Measurements from ENCODE around the gene RETREG1.

RETREG1 gene

DNA sequence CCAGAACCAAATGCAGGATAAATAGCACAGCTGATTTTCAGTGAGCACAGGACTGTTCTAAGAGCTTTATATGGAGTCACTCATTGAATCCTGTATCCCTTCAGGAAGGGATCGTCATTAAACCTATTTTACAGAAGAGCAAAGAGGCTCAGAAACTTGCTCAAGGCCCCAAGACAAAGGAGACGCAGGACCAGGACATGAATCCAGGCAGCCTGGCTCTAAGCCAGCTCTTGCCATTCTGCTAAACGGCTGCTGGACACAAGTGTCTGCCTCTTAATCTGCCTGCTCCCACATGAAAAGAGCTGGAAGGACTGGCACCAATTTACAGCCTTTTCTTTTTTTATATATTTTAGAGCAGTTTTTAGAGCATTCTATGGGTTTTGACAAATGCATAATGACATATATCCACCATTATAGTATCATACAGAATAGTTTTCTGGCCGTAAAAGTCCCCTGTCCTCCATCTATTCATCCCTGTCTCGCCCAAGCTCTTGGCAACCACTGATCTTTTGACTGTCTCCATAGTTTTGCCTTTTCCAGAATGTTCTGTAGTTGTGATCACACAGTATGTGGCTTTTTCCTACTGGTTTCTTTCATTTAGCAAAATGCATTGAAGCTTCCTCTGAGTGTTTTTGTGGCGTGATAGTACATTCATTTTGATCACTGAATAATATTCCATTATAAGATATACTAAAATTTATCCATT, 37.5 kb downstream of the RETREG1 start:
- peak; percentile 47 for DNase-seq

DNA sequence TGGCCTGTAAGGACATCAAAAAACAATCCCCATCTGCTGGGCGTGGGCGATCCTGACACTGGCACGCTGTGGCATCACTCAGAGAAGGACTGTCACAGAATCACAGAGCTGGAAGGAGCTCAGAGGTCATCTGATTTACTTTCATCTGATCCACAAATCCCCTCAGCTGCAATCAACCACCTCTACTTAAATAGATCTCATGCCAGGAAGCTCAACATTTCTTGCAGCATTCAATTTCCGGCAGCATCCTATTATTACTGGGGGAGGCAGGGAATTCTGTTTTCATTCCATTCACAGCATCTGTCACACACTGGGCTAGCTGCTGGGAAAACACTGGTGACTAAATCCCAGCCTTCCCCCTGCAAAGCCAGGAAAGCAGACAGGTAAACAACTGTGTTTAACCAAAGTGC, 38.3 kb downstream of the RETREG1 start:
- peak; percentile 35 for DNase-seq

DNA sequence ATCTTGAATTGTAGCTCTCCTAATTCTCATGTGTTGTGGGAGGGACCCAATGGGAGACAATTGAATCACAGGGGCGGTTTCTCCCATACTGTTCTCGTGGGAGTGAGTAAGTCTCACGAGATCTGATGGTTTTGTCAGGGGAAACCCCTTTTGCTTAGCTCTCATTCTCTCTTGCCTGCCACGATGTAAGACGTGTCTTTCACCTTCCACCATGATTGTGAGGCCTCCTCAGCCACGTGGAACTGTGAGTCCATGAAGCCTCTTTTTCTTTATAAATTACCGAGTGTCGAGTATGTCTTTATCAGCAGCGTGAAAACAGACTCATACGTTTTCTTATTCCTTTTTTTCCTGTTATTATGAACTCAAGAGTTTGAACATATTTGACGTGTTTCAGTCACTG, 39.1 kb downstream of the RETREG1 start:
- DNase-seq, result no peak

DNA sequence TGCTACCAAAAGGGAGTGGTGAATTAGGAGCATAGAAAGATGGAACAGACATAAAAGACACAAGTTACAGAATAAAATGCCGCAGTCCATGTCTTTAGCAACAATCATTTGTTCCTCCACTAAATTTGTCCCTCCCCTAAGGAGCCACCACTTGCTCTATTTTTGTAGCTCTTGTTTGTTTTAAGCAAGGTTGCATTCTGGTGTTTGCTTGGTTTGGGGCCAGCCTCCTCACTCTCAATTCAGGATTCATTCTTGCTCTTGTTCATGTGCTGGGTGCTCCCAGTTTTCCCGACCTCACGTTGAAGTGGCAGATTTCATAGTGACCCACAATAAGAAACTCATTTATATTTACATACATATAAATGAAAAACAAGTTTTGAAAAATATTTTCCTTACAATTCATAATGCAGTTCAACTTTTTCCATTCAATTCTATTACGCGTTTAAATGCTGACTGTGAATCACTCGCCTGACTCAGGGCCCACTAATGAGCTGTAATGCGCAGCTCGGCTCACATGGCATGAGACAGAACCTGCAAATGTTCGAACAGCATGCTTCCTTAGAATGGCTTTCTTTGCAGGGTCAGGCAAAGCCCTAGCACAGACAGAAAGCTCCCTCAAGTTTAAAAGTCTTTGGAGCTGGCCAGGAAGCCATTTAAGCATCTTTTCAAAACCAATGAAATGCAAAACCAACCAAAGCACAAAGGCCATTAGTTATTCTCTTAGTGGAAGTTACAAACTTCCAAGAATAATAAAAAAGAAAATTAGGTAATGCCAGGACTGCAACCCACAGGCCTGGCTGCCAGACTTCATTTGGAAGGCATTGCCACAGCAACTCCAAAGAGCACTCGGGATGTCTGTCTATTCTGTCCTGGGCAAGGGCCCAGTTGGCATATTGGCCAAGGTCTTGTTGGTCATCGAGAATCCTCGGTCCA, 41.7 kb downstream of the RETREG1 start:
- DNase-seq, result no peak

GRCh38 chr5:16573401-16573800, 43.4 kb downstream of the RETREG1 start:
- no peak for DNase-seq

- DNase-seq, result no peak
Observed at GRCh38 chr5:16572289-16573015, 44.3 kb downstream of the RETREG1 start.

- DNase-seq, result no peak
Observed at GRCh38 chr5:16571016-16571415, 45.8 kb downstream of the RETREG1 start.

- no peak for DNase-seq
Observed at GRCh38 chr5:16570121-16570815, 46.5 kb downstream of the RETREG1 start.

DNA sequence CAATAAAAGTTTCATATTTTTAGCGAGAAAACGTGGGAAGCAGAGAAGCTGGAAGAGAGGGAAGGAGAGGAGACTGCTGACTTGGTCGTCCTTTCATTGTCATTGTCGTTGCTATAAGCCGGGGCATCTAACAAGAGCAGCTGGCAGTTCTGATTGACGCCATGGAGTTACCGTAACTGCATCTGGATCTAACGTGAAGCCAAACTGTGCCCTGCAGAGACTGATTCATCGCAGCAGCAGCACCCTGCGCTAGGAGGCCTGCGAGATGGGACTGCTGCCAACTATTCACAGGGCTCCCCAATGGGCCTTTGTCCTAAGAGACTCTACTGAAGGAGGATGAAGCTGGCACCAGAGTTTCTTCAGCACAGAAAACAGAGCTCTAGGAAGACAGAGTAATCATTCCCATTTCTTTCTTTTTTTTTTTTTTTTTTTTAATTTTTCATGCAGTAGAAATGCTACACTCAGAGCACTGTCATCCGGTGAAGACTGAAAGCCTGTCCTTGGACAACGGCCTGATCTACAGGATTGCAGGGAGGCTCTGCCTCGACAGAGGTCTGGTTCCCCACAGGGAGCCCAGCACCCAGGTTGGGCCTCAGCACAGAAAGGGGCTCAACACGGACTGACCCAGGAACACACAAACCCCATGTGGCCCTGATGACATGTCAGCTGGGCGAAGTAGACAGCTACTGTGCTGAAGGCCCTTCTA, 47.8 kb downstream of the RETREG1 start:
- peak; percentile 38 for DNase-seq

GRCh38 chr5:16567365-16567764, 49.4 kb downstream of the RETREG1 start:
- no peak for DNase-seq

GRCh38 chr5:16565118-16565517, 51.7 kb downstream of the RETREG1 start:
- DNase-seq, result no peak

GRCh38 chr5:16564248-16564867, 52.4 kb downstream of the RETREG1 start:
- DNase-seq, result no peak

- DNase-seq, result no peak
Observed at GRCh38 chr5:16563686-16564085, 53.1 kb downstream of the RETREG1 start.

DNA sequence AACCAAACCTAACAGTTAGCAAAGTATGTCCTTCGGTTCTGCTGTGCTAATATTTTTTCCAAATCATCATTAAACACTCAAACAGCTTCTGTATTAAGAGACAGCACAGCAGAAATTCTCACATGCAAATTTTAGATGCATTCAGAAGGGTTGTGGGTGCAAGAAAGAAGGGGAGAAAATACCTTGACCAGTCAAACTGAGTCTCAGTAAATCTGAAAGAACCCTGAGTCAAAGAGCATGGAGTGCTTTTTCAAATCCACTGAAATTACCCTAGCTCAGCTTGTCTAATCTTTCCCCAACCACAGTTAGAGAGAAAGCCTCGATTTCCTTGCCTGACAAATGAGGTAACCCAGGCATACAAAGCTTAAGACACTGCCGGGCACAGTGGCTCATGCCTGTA, 55.1 kb downstream of the RETREG1 start:
- no peak for DNase-seq

DNA sequence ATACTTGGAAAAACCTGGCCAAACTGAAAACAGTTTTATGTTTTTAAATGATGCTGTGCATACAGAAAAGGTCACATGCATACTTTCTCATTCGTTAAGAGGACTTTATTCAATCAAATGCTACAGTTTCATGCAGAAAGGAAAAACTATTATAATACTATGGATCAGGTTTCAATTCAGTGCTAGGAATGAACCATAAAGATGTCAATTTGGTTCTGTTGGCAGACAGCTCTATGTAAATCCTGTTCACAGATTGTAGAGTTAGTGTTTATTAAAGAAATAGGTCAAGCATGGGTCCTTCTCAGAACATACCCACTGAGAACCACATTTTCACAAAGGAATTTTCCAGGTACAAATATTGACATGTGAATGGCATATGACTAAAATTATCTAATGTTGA, 57.1 kb downstream of the RETREG1 start:
- DNase-seq, result peak; percentile 31

DNA sequence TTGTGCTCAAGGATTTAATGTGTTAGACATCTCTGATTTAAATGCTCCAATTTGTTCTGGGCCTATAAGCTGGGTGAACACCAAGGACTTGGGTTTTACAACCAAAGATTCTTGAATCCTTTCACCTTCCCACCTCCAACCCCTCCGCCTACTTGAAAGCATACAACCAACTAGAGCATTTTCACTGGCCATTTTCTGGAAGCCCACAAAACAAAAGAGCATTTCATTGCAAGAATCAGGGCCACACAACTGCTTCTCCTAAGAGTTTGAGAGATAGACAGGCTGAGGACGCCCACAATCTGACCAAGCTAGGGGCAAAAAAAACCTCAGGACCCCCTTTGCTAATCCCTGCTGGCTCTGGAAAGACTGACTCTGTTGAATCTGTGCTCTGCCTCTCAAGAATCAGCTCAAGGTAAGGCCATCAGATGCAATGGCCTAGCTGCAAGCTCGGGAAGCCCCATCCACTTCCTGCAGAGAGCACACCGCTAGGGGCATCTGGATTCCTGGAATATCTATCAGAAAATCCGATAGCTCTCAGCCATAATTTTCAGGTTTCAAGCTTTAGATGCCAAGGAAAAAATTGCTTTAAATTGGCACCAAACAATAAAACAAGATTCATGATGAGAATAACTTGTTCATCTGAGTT, 57.7 kb downstream of the RETREG1 start:
- no peak for DNase-seq

GRCh38 chr5:16557477-16557876, 59.3 kb downstream of the RETREG1 start:
- no peak for DNase-seq

DNA sequence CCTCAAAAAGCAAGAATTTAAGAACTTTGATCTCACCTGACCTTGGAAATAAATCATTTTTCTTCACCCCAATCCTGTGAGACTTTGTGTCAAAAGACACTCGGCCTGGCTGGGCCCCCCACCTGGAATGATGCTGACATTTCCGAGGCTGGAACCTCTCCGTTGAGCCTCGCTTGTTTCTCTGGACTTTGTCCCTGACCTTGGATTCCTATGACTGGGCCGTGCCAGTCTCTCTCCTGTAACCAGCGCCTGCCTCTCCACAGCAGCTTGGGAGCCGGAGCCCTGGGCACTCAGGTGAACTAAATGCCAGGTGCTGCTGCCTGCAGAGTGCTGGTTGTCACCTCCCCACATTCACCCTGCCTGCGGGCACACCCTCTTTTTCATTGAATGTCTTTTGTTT, 62.7 kb downstream of the RETREG1 start:
- DNase-seq, result peak; percentile 37

DNA sequence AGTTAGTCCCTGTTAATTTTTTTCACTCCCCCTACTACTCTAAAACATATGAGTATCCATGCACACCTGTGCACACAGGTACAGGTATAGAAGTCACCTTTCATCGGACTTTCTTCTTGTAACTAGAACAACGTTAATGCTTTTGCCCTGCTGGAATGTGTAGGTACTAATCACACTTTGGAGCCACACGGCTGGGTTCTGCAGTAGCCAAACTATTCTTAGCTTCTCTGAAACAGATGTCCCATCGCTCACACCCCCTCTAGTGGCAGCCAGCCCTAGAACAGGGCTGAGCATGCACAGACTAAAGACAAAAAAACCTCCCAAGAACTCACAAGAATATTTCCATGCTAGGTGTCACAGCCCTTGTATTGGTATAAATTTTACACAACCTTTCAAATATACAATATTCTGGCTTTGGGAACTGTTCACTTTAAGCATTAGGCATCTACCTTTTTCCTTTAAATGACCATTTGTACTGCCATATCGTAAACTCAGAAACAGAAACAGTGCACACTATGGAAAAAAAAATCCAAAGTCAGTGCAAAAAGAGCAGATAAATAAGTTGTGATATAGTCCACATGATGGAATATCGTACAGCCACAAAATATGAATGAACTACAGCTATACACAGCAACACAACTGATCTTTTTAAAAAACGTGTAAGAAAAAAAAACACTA, 64.0 kb downstream of the RETREG1 start:
- DNase-seq, result peak; percentile 67

DNA sequence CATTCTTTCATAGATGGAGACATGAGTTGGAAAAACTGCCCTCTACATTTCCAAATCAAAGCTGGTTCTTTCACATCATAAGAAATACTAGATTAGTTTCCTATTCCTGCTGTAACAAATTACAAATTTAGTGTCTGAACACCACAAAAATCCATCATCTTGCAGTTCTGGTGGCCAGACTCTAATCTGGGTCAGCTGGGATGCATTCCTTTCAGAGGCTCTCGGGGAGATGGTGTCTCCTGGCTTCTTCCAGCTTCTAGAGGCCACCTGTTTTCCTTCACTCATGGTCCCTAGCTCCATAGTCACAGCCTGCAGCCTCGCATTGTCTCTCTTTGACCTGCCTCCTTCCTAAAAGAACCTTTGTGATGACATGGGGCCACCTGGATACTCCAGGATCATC, 65.2 kb downstream of the RETREG1 start:
- no peak for DNase-seq
